ENCODE results near the gene ADISSP.

ADISSP gene

GRCh38 chr20:3743251-3743650 is 24.3 kb downstream of the ADISSP start:
- Histone ChIP-seq H3K9me3 (no peaks in the 10 kb centered on the region), H3K4me3 (no peak overlapping the region), H3K4me1 (no peaks in the 10 kb centered on the region), H3K27ac (no peak overlapping the region), H3K36me3 (peaks cover 0 to 2% (median 0%) of the 10 kb centered on the region in 3 donors), H3K27me3 (peaks cover 0 to 22% of the 10 kb centered on the region in 2 donors)
- TF ChIP-seq CTCF (IDR thresholded peaks at IDR 0.05) = no peak
- DNase-seq = no peak
- intact Hi-C loops (cut with DNase I; ENCODE audit: low total_unique reads) = no loop called here

GRCh38 chr20:3741836-3742458 is 25.6 kb downstream of the ADISSP start:
- H3K9me3 ChIP-seq = no peaks in the 10 kb centered on the region
- H3K4me3 ChIP-seq = no peak overlapping the region
- H3K27me3 ChIP-seq = peaks cover 0 to 20% of the 10 kb centered on the region in 2 donors
- no peak overlapping the region for H3K27ac ChIP-seq
- intact Hi-C loops (cut with DNase I; ENCODE audit: low total_unique reads) = no loop called here
- no peak for DNase-seq
- no peaks in the 10 kb centered on the region for H3K36me3 ChIP-seq
- TF ChIP-seq CTCF (IDR thresholded peaks at IDR 0.05) = no peak
- no peaks in the 10 kb centered on the region for H3K4me1 ChIP-seq

DNA sequence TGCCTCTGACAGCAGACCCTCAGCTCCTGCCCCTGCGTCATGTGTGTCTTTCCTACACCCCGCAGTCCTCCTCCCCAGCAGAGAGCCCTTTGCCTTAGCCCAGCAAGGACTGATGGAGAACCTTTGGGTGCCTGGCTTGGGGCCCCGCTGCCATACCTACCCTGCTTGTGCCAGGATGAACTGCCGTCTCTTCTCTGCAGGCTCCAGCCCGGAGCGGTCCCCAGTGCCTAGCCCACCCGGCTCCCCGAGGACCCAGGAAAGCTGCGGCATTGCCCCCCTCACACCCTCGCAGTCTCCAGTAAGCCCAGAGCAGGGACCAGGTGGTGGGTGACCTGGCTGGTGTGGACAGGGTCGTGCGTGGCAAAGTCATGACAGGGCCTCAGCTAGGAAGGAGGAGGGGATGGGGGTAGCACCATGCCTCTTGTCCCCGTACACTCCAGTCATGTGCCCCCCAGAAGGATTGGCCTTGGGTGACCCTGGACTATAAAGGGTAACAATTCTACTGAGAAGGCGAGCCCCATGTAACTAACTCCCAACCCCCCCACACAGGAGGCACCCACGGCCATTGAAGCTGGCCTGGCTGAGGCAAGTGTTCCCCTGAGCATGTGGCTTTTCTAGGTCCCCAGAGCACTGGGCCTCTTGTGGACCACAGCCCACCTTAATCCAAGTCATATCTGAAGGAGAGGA is 26.8 kb downstream of the ADISSP start:
- Histone ChIP-seq H3K9me3 (no peaks in the 10 kb centered on the region), H3K4me1 (no peaks in the 10 kb centered on the region), H3K27me3 (peaks cover 0 to 13% of the 10 kb centered on the region in 2 donors), H3K4me3 (no peak overlapping the region), H3K27ac (no peak overlapping the region), H3K36me3 (no peaks in the 10 kb centered on the region)
- DNase-seq = no peak
- TF ChIP-seq CTCF (IDR thresholded peaks at IDR 0.05) = no peak
- intact Hi-C loops (cut with DNase I; ENCODE audit: low total_unique reads) = no loop called here

- intact Hi-C loops (cut with DNase I; ENCODE audit: low total_unique reads) = no loop called here
- H3K27me3 ChIP-seq = peaks cover 0 to 6% of the 10 kb centered on the region in 2 donors
- H3K36me3 ChIP-seq = no peaks in the 10 kb centered on the region
- H3K4me3 ChIP-seq = no peak overlapping the region
- H3K9me3 ChIP-seq = no peaks in the 10 kb centered on the region
- DNase-seq = no peak
- H3K4me1 ChIP-seq = no peaks in the 10 kb centered on the region
- no peak for TF ChIP-seq CTCF (IDR thresholded peaks at IDR 0.05)
- H3K27ac ChIP-seq = no peak overlapping the region
These were observed 27.6 kb downstream of the ADISSP start for GRCh38 chr20:3739926-3740451.

DNA sequence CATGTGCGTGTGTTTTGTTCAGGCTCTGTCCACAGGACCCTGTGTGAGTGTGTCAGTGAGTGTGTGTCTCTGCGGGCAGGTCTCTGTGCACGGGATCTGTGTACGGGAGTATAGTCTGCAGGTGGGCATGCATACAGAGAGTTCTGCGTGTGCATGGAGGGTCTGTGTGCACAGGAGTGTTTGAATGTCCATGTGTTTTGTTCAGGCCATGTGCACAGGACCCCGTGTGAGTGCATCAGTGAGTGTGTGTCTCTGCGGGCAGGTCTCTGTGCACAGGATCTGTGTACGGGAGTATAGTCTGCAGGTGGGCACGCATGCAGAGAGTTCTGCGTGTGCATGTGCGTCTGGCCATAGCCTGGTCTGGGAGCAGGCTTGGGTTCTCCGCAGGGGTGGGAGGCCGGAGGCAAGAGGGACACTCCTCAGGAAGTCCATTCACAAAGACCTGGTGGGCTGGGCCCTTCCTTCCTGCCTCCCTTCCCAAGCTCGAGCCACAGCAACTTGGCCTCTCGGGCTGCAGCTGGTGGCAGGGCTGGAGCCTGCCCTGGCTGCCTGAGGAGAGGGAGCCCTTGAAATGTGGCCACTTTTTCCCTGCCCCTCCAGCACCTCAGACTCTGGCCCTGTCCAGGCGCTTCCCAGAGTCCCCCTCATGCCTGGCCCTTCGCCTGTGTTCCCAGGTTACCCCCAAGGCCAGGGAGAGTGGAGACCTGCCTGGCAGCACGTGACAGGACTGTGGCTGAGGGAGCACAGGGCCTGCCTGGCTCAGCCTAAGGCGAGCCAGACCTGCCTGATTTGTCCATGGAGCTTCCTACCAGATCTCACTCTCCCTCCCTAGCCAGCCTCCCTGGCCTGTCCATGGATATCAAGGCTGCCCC is 28.3 kb downstream of the ADISSP start:
- Histone ChIP-seq H3K27ac (no peak overlapping the region), H3K27me3 (peaks cover 0 to 2% of the 10 kb centered on the region in 2 donors), H3K4me3 (no peak overlapping the region), H3K4me1 (no peaks in the 10 kb centered on the region), H3K36me3 (no peaks in the 10 kb centered on the region), H3K9me3 (no peaks in the 10 kb centered on the region)
- no peak for TF ChIP-seq CTCF (IDR thresholded peaks at IDR 0.05)
- DNase-seq = no peak
- intact Hi-C loops (cut with DNase I; ENCODE audit: low total_unique reads) = no loop called here
